Transverse colon (tissue), 4 donors: ENCODE data around the gene SCIN. TPM values are rescaled to one million over a fixed set of nuclear protein-coding genes. Genes with fewer than 3 reads are reported as not detected.
A peak's percentile ranks its signal among the peaks of the same experiment; 100 is the strongest.

Source experiments
- DNase-seq: peaks from one replicate; pipeline ENCODE4 v3.0.0-alpha.2; 2019
- H3K27ac ChIP-seq, 4 donors: fragments of 200-600 bp; sonication (generic); 2 replicates each; pipeline ENCODE4 v1.5.1; 2016 to 2018; ENCODE audit warnings: inconsistent platforms in 4 of 4
- H3K27me3 ChIP-seq: fragments of 200-600 bp; sonication (generic); 2 replicates; pipeline ENCODE4 v1.5.1; 2017; ENCODE audit warnings: inconsistent platforms
- H3K36me3 ChIP-seq, 4 donors: fragments of 200-600 bp; sonication (generic); 2 replicates each; pipeline ENCODE4 v1.5.1; 2017 to 2019; ENCODE audit warnings: inconsistent platforms in 4 of 4
- H3K4me1 ChIP-seq, 4 donors: fragments of 200-600 bp; sonication (generic); 2 replicates each; pipeline ENCODE4 v1.5.1; 2017 to 2020; ENCODE audit warnings: inconsistent platforms in 4 of 4
- H3K4me3 ChIP-seq, 4 donors: fragments of 200-600 bp; sonication (generic); 1 replicate in 1 of 4; 2 replicates in 3 of 4; pipeline versions ENCODE4 v1.5.1 to v1.6.1; 2017 to 2019; ENCODE audit warnings: inconsistent platforms in 4 of 4
- H3K9me3 ChIP-seq, 2 donors: fragments of 200-600 bp; sonication (generic); 2 replicates each; pipeline ENCODE4 v1.5.1; 2017 to 2019; ENCODE audit warnings: inconsistent platforms in 2 of 2
- CTCF ChIP-seq, 5 experiments: fragments of 200-600 bp in 3 of 5; fragments of 450-650 bp in 2 of 5; sonication (generic) in 3 of 5; IDR thresholded peaks; 1 replicate in 2 of 5; 2 replicates in 3 of 5; pipeline ENCODE4 v1.5.1; 2016 to 2017; ENCODE audit warnings: antibody characterized with exemption in 5 of 5, inconsistent platforms in 3 of 5, mild to moderate bottlenecking in 2 of 5, moderate library complexity in 1 of 5
- EP300 ChIP-seq: sonication (generic); formaldehyde crosslinking; IDR thresholded peaks from one replicate; pipeline ENCODE4 v1.6.1; 2017; ENCODE audit warnings: antibody characterized with exemption, low read depth
- POLR2A ChIP-seq: fragments of 450-650 bp; IDR thresholded peaks from one replicate; pipeline ENCODE4 v1.6.1; 2016; ENCODE audit warnings: antibody characterized with exemption, mild to moderate bottlenecking, moderate library complexity
- POLR2AphosphoS5 ChIP-seq, 3 donors: sonication (generic); formaldehyde crosslinking; IDR thresholded peaks; one replicate each; pipeline ENCODE4 v1.6.1; 2016; ENCODE audit warnings: antibody characterized with exemption in 3 of 3
- WGBS, 2 donors: methylation state at CpG; one replicate each; pipeline ENCODE4 v1.1.5; 2018; ENCODE audit warnings: low coverage in 1 of 2; 5-methylcytosine and 5-hydroxymethylcytosine counted together
- in situ Hi-C, 4 donors: fragments of 200-750 bp; cut with MboI; loops; one replicate each; pipeline versions ENCODE4 v1.15.0 to v1.15.1; 2017; ENCODE audit warnings: low sequenced_read_pairs in 3 of 4, low pct_ligation_motif_present in 1 of 4, low pct_unique_long_range_greater_than_20kb in 1 of 4
- intact Hi-C: fragments of 100-400 bp; cut with DNase I; formaldehyde crosslinking; loops from one replicate; pipeline ENCODE4 v1.15.1; 2023; ENCODE audit warnings: low total_unique reads
- total RNA-seq, 4 donors: library from RNA; depleted of rRNA; stranded (reverse); fragments of >200 nt; gene quantifications; one replicate each; pipeline ENCODE4 v1.1.0, GENCODE V29; 2016

The SCIN gene
- total RNA-seq, 4 donors from 2014 or later = 62.3 to 125 (median 86.4) TPM

- H3K36me3 ChIP-seq = no peaks in the 10 kb centered on the region
- H3K27ac ChIP-seq = peak overlapping the region; percentile 76 to 80 (median 78)
- peaks cover 21% of the 10 kb centered on the region for H3K27me3 ChIP-seq
- H3K4me1 ChIP-seq = peaks cover 8 to 36% (median 23%) of the 10 kb centered on the region in 4 donors
- WGBS, 2 donors = 14 to 20% methylated on average over 1 to 10 of the region's 10 CpGs
- H3K9me3 ChIP-seq = no peaks in the 10 kb centered on the region
- DNase-seq = peak; percentile 48
- H3K4me3 ChIP-seq = peak overlapping the region; percentile 1 to 59 (median 45)
- intact Hi-C loops (loop anchor here (5.0 kb wide), 1 partner anchor 157 kb away; no protein-coding TSS in a partner anchor), in situ Hi-C loops (no loop called here)
- TF ChIP-seq POLR2AphosphoS5 (IDR thresholded peaks at IDR 0.05) (no peak), POLR2A (no peak)
Measured at GRCh38 chr7:12570168-12570533, 369 bp upstream of the SCIN start.

- TF ChIP-seq CTCF (IDR thresholded peaks at IDR 0.05) (no peak), POLR2AphosphoS5 (IDR thresholded peaks at IDR 0.05) (no peak), POLR2A (no peak), EP300 (no peak)
- Histone ChIP-seq H3K36me3 (no peaks in the 10 kb centered on the region), H3K4me3 (peak overlapping the region in 2 of 4 donors; percentile 42 to 59), H3K27ac (peak overlapping the region; percentile 76 to 80 (median 78)), H3K9me3 (no peaks in the 10 kb centered on the region), H3K4me1 (peaks cover 8 to 34% (median 23%) of the 10 kb centered on the region in 4 donors), H3K27me3 (peaks cover 21% of the 10 kb centered on the region)
- intact Hi-C loops (loop anchor here (5.0 kb wide), 1 partner anchor 156 kb away; no protein-coding TSS in a partner anchor), in situ Hi-C loops (no loop called here)
- no peak for DNase-seq
- WGBS, 2 donors = 65 to 70% methylated on average over 5 of the region's 5 CpGs
Measured at GRCh38 chr7:12571691-12572090, 1.2 kb downstream of the SCIN start.

- in situ Hi-C loops = no loop called here
- H3K27me3 ChIP-seq = peaks cover 21% of the 10 kb centered on the region
- intact Hi-C loops = loop anchor here (5.0 kb wide), 1 partner anchor 154 kb away; no protein-coding TSS in a partner anchor
- peak overlapping the region; percentile 3 to 57 (median 46) for H3K27ac ChIP-seq
- no peaks in the 10 kb centered on the region for H3K9me3 ChIP-seq
- no peaks in the 10 kb centered on the region for H3K36me3 ChIP-seq
- H3K4me1 ChIP-seq = peaks cover 8 to 34% (median 23%) of the 10 kb centered on the region in 4 donors
- no peak for DNase-seq
- H3K4me3 ChIP-seq = peak overlapping the region in 1 of 4 donors; percentile 59
- no peak for TF ChIP-seq CTCF (IDR thresholded peaks at IDR 0.05)
- TF ChIP-seq EP300 = no peak
- TF ChIP-seq POLR2AphosphoS5 (IDR thresholded peaks at IDR 0.05) = no peak
- TF ChIP-seq POLR2A = no peak
- 46 to 59% methylated on average over 2 of the region's 2 CpGs for WGBS, 2 donors
Measured at GRCh38 chr7:12572941-12573575, 2.5 kb downstream of the SCIN start.

- in situ Hi-C loops (no loop called here), intact Hi-C loops (loop anchor here (5.0 kb wide), 1 partner anchor 153 kb away; no protein-coding TSS in a partner anchor)
- H3K9me3 ChIP-seq = no peaks in the 10 kb centered on the region
- TF ChIP-seq POLR2AphosphoS5 (IDR thresholded peaks at IDR 0.05) = no peak
- TF ChIP-seq EP300 = no peak
- TF ChIP-seq POLR2A = no peak
- no peak for TF ChIP-seq CTCF (IDR thresholded peaks at IDR 0.05)
- no peaks in the 10 kb centered on the region for H3K36me3 ChIP-seq
- no peak overlapping the region for H3K4me3 ChIP-seq
- H3K27ac ChIP-seq = peak overlapping the region in 2 of 4 donors; percentile 43 to 50
- peaks cover 21% of the 10 kb centered on the region for H3K27me3 ChIP-seq
- DNase-seq = no peak
- peaks cover 8 to 34% (median 23%) of the 10 kb centered on the region in 4 donors for H3K4me1 ChIP-seq
- WGBS, 2 donors = 64 to 67% methylated on average over 1 of the region's 1 CpG
Measured at GRCh38 chr7:12573885-12574284, 3.4 kb downstream of the SCIN start.
